ENCODE results near the gene VEGFD.

Gene VEGFD

DNA sequence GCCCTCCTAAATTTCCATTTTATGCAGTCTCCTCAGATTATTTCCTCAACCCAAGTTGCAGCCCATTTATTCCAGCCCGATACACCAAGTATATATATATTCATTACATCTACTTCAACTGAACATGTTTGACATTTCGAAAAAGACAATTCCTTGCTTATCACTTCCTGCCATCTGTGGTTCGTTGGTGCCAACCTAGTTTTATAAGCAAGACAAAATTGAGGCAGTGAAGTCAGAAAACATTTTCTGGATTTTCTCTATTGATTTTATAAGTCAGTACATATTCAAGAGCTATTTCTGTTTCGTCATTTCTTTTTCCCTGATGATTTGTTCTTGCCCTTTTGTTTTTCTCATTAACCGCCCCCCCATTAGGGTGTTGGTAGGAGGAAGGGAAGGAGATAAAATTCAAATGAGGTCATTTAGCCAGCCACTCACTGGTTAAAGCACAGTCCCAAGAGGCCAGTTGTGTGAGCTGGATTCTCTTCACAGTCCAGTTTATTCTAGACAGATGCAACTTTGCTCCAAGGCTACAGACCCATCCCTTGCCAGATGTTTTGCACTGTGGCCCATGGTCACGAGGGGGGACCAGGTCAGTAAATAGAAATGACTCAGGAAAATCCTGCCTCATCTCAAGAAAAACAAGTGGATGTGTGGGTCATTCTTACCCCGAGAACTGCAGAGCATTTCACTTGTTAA, 20.3 kb upstream of the VEGFD start (continued):
- TF ChIP-seq, protein P1, sequence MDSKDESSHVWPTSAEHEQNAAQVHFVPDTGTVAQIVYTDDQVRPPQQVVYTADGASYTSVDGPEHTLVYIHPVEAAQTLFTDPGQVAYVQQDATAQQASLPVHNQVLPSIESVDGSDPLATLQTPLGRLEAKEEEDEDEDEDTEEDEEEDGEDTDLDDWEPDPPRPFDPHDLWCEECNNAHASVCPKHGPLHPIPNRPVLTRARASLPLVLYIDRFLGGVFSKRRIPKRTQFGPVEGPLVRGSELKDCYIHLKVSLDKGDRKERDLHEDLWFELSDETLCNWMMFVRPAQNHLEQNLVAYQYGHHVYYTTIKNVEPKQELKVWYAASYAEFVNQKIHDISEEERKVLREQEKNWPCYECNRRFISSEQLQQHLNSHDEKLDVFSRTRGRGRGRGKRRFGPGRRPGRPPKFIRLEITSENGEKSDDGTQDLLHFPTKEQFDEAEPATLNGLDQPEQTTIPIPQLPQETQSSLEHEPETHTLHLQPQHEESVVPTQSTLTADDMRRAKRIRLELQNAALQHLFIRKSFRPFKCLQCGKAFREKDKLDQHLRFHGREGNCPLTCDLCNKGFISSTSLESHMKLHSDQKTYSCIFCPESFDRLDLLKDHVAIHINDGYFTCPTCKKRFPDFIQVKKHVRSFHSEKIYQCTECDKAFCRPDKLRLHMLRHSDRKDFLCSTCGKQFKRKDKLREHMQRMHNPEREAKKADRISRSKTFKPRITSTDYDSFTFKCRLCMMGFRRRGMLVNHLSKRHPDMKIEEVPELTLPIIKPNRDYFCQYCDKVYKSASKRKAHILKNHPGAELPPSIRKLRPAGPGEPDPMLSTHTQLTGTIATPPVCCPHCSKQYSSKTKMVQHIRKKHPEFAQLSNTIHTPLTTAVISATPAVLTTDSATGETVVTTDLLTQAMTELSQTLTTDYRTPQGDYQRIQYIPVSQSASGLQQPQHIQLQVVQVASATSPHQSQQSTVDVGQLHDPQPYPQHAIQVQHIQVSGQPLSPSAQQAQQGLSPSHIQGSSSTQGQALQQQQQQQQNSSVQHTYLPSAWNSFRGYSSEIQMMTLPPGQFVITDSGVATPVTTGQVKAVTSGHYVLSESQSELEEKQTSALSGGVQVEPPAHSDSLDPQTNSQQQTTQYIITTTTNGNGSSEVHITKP (tag by site-specific recombination; IDR thresholded peaks at IDR 0.05) = no peak
- TF ChIP-seq ZNF214 (tag by site-specific recombination; IDR thresholded peaks at IDR 0.05; ENCODE audit: borderline replicate concordance) = no peak
- no peak for TF ChIP-seq GLI2 (tag by site-specific recombination; IDR thresholded peaks at IDR 0.05; ENCODE audit: borderline replicate concordance, low read depth)
- TF ChIP-seq PRDM1 (tag by site-specific recombination; IDR thresholded peaks at IDR 0.05) = no peak
- no peak for TF ChIP-seq ZNF146 (tag by site-specific recombination; IDR thresholded peaks at IDR 0.05)

- H3K4me1 ChIP-seq (ENCODE audit: control insufficient read depth, insufficient read depth, low read length) = no peaks in the 10 kb centered on the region
- no peaks in the 10 kb centered on the region for H3K36me3 ChIP-seq (ENCODE audit: control insufficient read depth in 2 of 2, insufficient read depth in 1 of 2, low read length in 2 of 2)
- no peaks in the 10 kb centered on the region for H3K9me3 ChIP-seq (ENCODE audit: control insufficient read depth, insufficient read depth, low read depth, low read length)
- H3K27ac ChIP-seq (ENCODE audit: extremely low read depth, low read depth, low read length) = no peak overlapping the region
- ChIA-PET CTCF (interaction anchor here (1.5 kb wide), 1 partner anchor 19 kb away, joined by 4 read pairs; no protein-coding TSS in a partner anchor), POLR2A (no interaction called here)
- TF ChIP-seq KLF17 (tag by site-specific recombination; IDR thresholded peaks at IDR 0.05) (no peak), ZNF146 (tag by site-specific recombination; IDR thresholded peaks at IDR 0.05) (no peak), ZNF701 (tag by site-specific recombination; IDR thresholded peaks at IDR 0.05) (no peak)
- H3K4me3 ChIP-seq (ENCODE audit: low read depth, low read length) = no peak overlapping the region
Measured at GRCh38 chrX:15401378-15401777, 17.2 kb upstream of the VEGFD start.

- Histone ChIP-seq H3K36me3 (ENCODE audit: control insufficient read depth in 2 of 2, insufficient read depth in 1 of 2, low read length in 2 of 2) (no peaks in the 10 kb centered on the region), H3K27ac (ENCODE audit: extremely low read depth, low read depth, low read length) (no peak overlapping the region), H3K9me3 (ENCODE audit: control insufficient read depth, insufficient read depth, low read depth, low read length) (no peaks in the 10 kb centered on the region), H3K4me3 (ENCODE audit: low read depth, low read length) (no peak overlapping the region), H3K4me1 (ENCODE audit: control insufficient read depth, insufficient read depth, low read length) (no peaks in the 10 kb centered on the region)
- CTCF ChIA-PET = interaction anchor here (0.9 to 1.5 kb wide), 2 partner anchors 18 to 51 kb away, joined by 4 read pairs; no protein-coding TSS in a partner anchor
- POLR2A ChIA-PET = no interaction called here
- TF ChIP-seq ZNF112 (tag by site-specific recombination; IDR thresholded peaks at IDR 0.05) (peak; percentile 65; the same call in 1 of the 2 replicates), ZBTB44 (tag by site-specific recombination; IDR thresholded peaks at IDR 0.05) (no peak)
Measured at GRCh38 chrX:15399962-15400391, 15.8 kb upstream of the VEGFD start.

DNA sequence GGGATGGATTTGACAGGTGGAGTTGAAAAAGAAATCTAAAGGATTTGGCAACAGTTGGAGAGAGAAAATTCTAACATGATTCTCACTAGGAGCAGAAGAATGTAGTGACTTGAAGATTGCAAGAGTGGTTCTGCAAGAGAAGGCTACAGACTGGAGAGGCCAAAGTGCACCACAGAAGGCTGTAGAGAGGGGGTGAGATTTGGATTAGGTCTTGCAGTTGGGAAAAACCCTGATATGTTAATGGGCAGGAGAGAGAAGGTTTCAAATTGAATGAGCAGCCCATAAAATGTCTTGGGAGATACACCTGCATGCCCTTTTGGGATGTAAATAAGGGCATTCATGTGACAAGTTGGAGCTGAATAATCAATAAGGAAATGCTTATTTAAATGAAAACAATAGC, 14.7 kb upstream of the VEGFD start:
- Histone ChIP-seq H3K4me3 (ENCODE audit: low read depth, low read length) (no peak overlapping the region), H3K9me3 (ENCODE audit: control insufficient read depth, insufficient read depth, low read depth, low read length) (no peaks in the 10 kb centered on the region), H3K27ac (ENCODE audit: extremely low read depth, low read depth, low read length) (no peak overlapping the region), H3K36me3 (ENCODE audit: control insufficient read depth in 2 of 2, insufficient read depth in 1 of 2, low read length in 2 of 2) (peaks cover 0 to 4% of the 10 kb centered on the region in 2 experiments; a peak in 1 of 3 replicates), H3K4me1 (ENCODE audit: control insufficient read depth, insufficient read depth, low read length) (no peaks in the 10 kb centered on the region)
- ChIA-PET CTCF (no interaction called here), POLR2A (no interaction called here)
- TF ChIP-seq ZNF610 (tag by site-specific recombination; IDR thresholded peaks at IDR 0.05; ENCODE audit: borderline replicate concordance) = no peak
- TF ChIP-seq ZFP69B (tag by site-specific recombination; IDR thresholded peaks at IDR 0.05) = no peak
- TF ChIP-seq ZNF473 (tag by site-specific recombination; IDR thresholded peaks at IDR 0.05) = no peak
- TF ChIP-seq TCF7L2 (IDR thresholded peaks at IDR 0.05; ENCODE audit: borderline replicate concordance, low read depth, low read length) = no peak
- no peak for TF ChIP-seq ZBTB20 (tag by site-specific recombination; IDR thresholded peaks at IDR 0.05)
- no peak for TF ChIP-seq ZNF521 (tag by site-specific recombination; IDR thresholded peaks at IDR 0.05)
- TF ChIP-seq PRDM2 (tag by site-specific recombination; IDR thresholded peaks at IDR 0.05; ENCODE audit: borderline replicate concordance) = no peak

Measured in HEK293 (cell line).